Gastroesophageal sphincter (tissue), 4 donors: Measurements from ENCODE around the gene IGFBP2. TPM values are rescaled to one million over a fixed set of nuclear protein-coding genes. Genes with fewer than 3 reads are reported as not detected.
A peak's percentile ranks its signal among the peaks of the same experiment; 100 is the strongest.

Experiments used
- ATAC-seq: fragments of 150-250 bp; one replicate; pipeline ENCODE4 v1.9.1; 2016; ENCODE audit warnings: mild to moderate bottlenecking, moderate library complexity
- H3K27ac ChIP-seq, 4 donors: fragments of 200-600 bp; sonication (generic) in 3 of 4; 1 replicate in 3 of 4; 2 replicates in 1 of 4; pipeline ENCODE4 v1.5.1; 2016 to 2019
- H3K27me3 ChIP-seq: fragments of 200-600 bp; sonication (generic); one replicate; pipeline ENCODE4 v1.5.1; 2019
- H3K36me3 ChIP-seq, 2 donors: fragments of 200-600 bp; sonication (generic); one replicate each; pipeline ENCODE4 v1.5.1; 2019; ENCODE audit warnings: control low read depth in 1 of 2
- H3K4me1 ChIP-seq, 3 donors: fragments of 200-600 bp; sonication (generic); 1 replicate in 2 of 3; 2 replicates in 1 of 3; pipeline ENCODE4 v1.5.1; 2016 to 2019; ENCODE audit warnings: control low read depth in 2 of 3
- H3K4me3 ChIP-seq, 2 donors: fragments of 200-600 bp; sonication (generic); one replicate each; pipeline ENCODE4 v1.5.1; 2019; ENCODE audit warnings: mild to moderate bottlenecking in 1 of 2, moderate library complexity in 1 of 2
- H3K9me3 ChIP-seq, 3 donors: fragments of 200-600 bp; sonication (generic); one replicate each; pipeline ENCODE4 v1.5.1; 2017 to 2019; ENCODE audit warnings: control low read depth in 2 of 3
- CTCF ChIP-seq, 4 experiments: fragments of 200-600 bp in 2 of 4; fragments of 450-650 bp in 2 of 4; sonication (generic) in 1 of 4; IDR thresholded peaks; one replicate each; pipeline ENCODE4 v1.5.1; 2017 to 2019; ENCODE audit warnings: antibody characterized with exemption in 4 of 4, mild to moderate bottlenecking in 2 of 4, moderate library complexity in 2 of 4
- EP300 ChIP-seq: sonication (generic); formaldehyde crosslinking; IDR thresholded peaks from one replicate; pipeline ENCODE4 v1.6.1; 2017; ENCODE audit warnings: antibody characterized with exemption, mild to moderate bottlenecking
- POLR2A ChIP-seq, 2 donors: fragments of 450-650 bp; IDR thresholded peaks; one replicate each; pipeline ENCODE4 v1.6.1; 2017; ENCODE audit warnings: antibody characterized with exemption in 2 of 2, mild to moderate bottlenecking in 2 of 2, moderate library complexity in 1 of 2
- POLR2AphosphoS5 ChIP-seq: sonication (generic); formaldehyde crosslinking; IDR thresholded peaks from one replicate; pipeline ENCODE4 v1.6.1; 2017; ENCODE audit warnings: antibody characterized with exemption
- WGBS, 2 donors: methylation state at CpG; one replicate each; pipeline ENCODE4 v1.1.5; 2018; ENCODE audit warnings: low coverage in 1 of 2; 5-methylcytosine and 5-hydroxymethylcytosine counted together
- total RNA-seq, 4 donors: library from RNA; depleted of rRNA; stranded (reverse); fragments of >200 nt; gene quantifications; one replicate each; pipeline ENCODE4 v1.1.0, GENCODE V29; 2016

IGFBP2 gene
- total RNA-seq, 4 donors from 2014 or later: 137 to 449 (median 301) TPM

- H3K4me1 ChIP-seq: peaks cover 6 to 53% (median 22%) of the 10 kb centered on the region in 3 donors
- H3K27me3 ChIP-seq: no peaks in the 10 kb centered on the region
- H3K9me3 ChIP-seq: no peaks in the 10 kb centered on the region
- TF ChIP-seq POLR2A (IDR thresholded peaks at IDR 0.05) (no peak), EP300 (no peak), CTCF (IDR thresholded peaks at IDR 0.05) (peak in 1 of 4 experiments; percentile 50), POLR2AphosphoS5 (no peak)
- H3K4me3 ChIP-seq: no peak overlapping the region
- H3K27ac ChIP-seq: peak overlapping the region in 3 of 4 donors; percentile 24 to 32 (median 26)
- no peak for ATAC-seq
- H3K36me3 ChIP-seq: peaks cover 0 to 40% of the 10 kb centered on the region in 2 donors
- WGBS, 2 donors: 90% methylated on average over 5 of the region's 20 CpGs; no CpG with 5 or more reads in 1 of the 2 donors
These were observed 28.6 kb downstream of the IGFBP2 start for GRCh38 chr2:216661639-216662375.

- Histone ChIP-seq H3K4me3 (no peak overlapping the region), H3K27ac (no peak overlapping the region), H3K36me3 (peaks cover 0 to 40% of the 10 kb centered on the region in 2 donors), H3K9me3 (no peaks in the 10 kb centered on the region), H3K27me3 (no peaks in the 10 kb centered on the region), H3K4me1 (peaks cover 6 to 40% (median 15%) of the 10 kb centered on the region in 3 donors)
- no peak for ATAC-seq
- WGBS, 2 donors: 100% methylated on average over 1 of the region's 1 CpG; no CpG with 5 or more reads in 1 of the 2 donors
- TF ChIP-seq POLR2A (IDR thresholded peaks at IDR 0.05) (no peak), EP300 (no peak), POLR2AphosphoS5 (no peak), CTCF (IDR thresholded peaks at IDR 0.05) (no peak)
These were observed 29.9 kb downstream of the IGFBP2 start for GRCh38 chr2:216663106-216663505.

GRCh38 chr2:216663846-216664245 lies 30.6 kb downstream of the IGFBP2 start:
- peaks cover 0 to 40% of the 10 kb centered on the region in 2 donors for H3K36me3 ChIP-seq
- TF ChIP-seq POLR2AphosphoS5: no peak
- WGBS, 2 donors: 29% methylated on average over 1 of the region's 18 CpGs; no CpG with 5 or more reads in 1 of the 2 donors
- ATAC-seq: no peak
- H3K9me3 ChIP-seq: no peaks in the 10 kb centered on the region
- H3K27ac ChIP-seq: peak overlapping the region in 3 of 4 donors; percentile 15 to 75 (median 63)
- no peak overlapping the region for H3K4me3 ChIP-seq
- H3K27me3 ChIP-seq: no peaks in the 10 kb centered on the region
- peaks cover 6 to 33% (median 15%) of the 10 kb centered on the region in 3 donors for H3K4me1 ChIP-seq

GRCh38 chr2:216664593-216665034 lies 31.4 kb downstream of the IGFBP2 start:
- Histone ChIP-seq H3K36me3 (peaks cover 0 to 40% of the 10 kb centered on the region in 2 donors), H3K27me3 (no peaks in the 10 kb centered on the region), H3K4me1 (peaks cover 6 to 26% (median 15%) of the 10 kb centered on the region in 3 donors), H3K27ac (peak overlapping the region in 3 of 4 donors; percentile 63 to 75 (median 70)), H3K4me3 (no peak overlapping the region), H3K9me3 (no peaks in the 10 kb centered on the region)
- WGBS, 2 donors: 55% methylated on average over 2 of the region's 6 CpGs; no CpG with 5 or more reads in 1 of the 2 donors
- ATAC-seq: no peak
- TF ChIP-seq EP300: no peak
- peak in 1 of 4 experiments; percentile 19 for TF ChIP-seq CTCF (IDR thresholded peaks at IDR 0.05)

GRCh38 chr2:216665242-216665641 lies 32.0 kb downstream of the IGFBP2 start:
- 25% methylated on average over 4 of the region's 7 CpGs; no CpG with 5 or more reads in 1 of the 2 donors for WGBS, 2 donors

More at GRCh38 chr2:216665242-216665641, 32.0 kb downstream of the IGFBP2 start:
- peak overlapping the region in 3 of 4 donors; percentile 63 to 75 (median 70) for H3K27ac ChIP-seq
- no peaks in the 10 kb centered on the region for H3K27me3 ChIP-seq
- no peaks in the 10 kb centered on the region for H3K9me3 ChIP-seq
- H3K4me1 ChIP-seq: peaks cover 6 to 26% (median 15%) of the 10 kb centered on the region in 3 donors
- TF ChIP-seq POLR2AphosphoS5: peak; percentile 39
- no peak for TF ChIP-seq POLR2A (IDR thresholded peaks at IDR 0.05)
- no peak for TF ChIP-seq CTCF (IDR thresholded peaks at IDR 0.05)
- H3K4me3 ChIP-seq: no peak overlapping the region
- peak; percentile 65 for ATAC-seq
- peaks cover 0 to 38% of the 10 kb centered on the region in 2 donors for H3K36me3 ChIP-seq
